ENCODE measurements around the gene TRAF3.
"Not testable (repeated sequence)": the region's sequence is repeated elsewhere in the genome, so short reads cannot be mapped to it uniquely, and the experiment has no call there.

The TRAF3 gene

GRCh38 chr14:102751088-102751487 lies 26.2 kb upstream of the TRAF3 start:
- DNase-seq (ENCODE audit: low read depth) = no peak

DNA sequence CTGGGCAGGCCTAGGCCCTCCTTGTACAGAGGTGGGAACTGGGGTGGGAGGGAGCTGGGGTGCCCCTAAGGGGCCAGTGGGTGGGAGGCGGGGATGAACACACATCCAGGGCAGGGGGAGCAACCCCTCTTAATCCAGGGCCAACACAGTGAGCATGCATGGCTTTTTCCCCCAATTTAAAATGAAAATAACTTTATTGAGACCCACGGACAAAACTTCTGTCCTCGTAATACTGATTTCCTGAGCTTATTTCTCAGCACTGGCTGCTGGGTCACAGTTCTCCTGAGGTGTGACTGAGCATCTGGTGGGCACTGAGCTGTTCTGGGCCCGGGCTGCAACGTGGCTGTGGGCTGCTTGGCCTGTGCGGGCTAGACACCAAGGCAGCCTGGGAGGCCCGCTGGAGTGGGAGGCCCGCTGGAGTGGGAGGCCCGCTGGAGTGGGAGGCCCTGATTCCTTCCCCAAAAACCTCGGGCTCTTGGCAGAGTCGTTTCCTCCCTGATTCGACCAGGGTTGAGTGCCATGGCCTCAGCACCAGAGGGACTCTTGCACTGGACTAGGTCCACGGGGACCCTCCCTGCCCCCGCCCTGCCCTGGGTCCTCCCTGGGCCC lies 24.9 kb upstream of the TRAF3 start:
- DNase-seq (ENCODE audit: low read depth) = no peak

DNA sequence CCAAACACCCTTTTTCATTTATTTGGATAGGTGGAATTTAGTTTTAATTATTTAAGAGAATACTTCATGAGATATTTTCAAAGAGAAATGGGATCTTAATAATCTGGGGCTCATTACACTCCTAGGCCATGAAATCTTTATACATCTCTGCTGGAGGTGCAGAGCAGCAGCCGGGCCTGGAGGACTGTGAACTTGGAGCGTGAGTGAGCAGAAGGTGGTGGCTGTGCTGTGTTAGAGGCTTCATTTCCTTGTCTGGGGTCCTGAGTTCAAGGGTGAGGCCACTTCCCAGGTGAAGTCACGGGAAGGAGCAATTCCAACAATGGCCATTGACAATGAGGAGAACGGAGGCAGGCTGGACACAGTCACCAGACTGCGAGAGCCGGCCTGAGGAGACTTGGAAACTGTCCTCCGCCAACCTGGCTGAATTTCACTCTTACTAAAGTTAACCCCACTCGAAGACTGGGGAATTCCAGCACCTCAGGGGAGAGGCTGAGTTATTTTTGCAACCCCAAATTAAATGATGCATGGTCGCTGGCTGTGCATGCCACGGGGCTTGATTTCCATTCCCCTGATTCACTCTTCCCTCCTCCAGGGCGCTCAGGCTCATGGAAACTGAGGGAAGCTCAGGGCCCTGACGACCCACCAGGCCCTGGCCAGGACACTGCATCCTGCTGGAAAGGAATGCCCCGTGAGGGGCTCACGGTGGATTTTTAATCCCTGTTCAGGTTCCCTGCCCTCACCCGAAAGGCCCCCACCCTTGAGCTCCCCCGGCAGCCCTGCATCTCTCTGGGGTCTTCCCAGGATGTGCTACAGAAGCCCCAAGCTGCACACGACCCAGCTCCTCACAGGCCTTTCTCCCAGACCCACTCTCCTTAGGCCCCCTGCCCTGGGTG lies 22.6 kb upstream of the TRAF3 start:
- DNase-seq (ENCODE audit: low read depth) = no peak

DNA sequence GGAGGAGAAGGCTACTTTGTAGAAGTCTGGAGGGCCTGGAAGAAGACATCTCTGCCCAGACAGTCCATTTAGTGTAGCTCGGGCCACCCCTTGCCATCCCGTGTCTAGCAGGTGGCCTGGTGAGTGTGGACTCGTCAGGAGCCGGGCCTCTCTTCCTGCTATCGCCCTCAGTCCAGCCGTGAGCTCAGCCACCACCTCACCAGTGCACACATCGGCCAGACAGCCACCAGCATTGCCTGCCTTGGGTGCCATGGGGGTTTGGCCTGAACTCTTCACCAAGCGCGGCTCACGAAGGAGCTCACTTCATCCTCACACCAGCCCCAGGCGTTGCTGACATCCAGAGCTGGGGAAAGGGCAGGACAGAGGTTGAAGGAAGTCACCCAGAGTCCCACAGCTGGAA lies 19.6 kb upstream of the TRAF3 start:
- no peak for DNase-seq (ENCODE audit: low read depth)

GRCh38 chr14:102758087-102758486 lies 19.2 kb upstream of the TRAF3 start:
- no peak for DNase-seq (ENCODE audit: low read depth)

DNA sequence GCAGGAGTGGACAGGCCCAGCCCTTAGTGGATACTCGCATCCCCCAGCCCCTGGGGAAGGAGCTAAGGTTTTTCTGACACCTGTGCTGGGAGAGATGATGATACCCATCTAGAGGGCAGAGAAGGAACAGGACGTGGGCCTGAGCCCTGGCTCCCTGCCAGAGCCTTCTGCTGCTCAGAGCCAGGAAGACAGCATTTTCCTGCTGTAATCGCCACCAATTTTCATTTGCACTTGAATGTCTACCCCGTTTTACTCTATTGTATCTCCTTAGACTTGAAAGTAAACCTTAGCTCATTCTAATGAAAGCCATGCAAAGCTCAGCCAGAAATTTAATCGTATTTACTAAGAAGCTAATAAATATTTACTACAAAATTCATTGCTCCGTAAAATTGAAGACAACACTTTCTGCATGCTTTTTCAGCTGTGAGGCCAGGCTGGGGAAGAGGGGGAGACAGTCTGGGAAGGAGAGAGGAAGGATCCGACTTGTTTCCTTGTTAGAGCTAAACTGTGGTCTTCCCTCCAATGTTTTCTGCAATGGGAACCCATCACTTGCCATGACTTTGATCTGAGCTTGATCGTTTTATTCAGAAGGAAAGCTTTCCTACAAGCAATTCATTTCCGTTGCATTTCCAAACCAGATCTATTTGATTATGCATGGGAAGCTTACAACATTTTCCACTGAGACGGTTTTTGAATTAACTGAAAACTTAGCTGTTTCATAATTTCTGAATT lies 17.6 kb upstream of the TRAF3 start:
- peak; percentile 21 for DNase-seq (ENCODE audit: low read depth)

DNA sequence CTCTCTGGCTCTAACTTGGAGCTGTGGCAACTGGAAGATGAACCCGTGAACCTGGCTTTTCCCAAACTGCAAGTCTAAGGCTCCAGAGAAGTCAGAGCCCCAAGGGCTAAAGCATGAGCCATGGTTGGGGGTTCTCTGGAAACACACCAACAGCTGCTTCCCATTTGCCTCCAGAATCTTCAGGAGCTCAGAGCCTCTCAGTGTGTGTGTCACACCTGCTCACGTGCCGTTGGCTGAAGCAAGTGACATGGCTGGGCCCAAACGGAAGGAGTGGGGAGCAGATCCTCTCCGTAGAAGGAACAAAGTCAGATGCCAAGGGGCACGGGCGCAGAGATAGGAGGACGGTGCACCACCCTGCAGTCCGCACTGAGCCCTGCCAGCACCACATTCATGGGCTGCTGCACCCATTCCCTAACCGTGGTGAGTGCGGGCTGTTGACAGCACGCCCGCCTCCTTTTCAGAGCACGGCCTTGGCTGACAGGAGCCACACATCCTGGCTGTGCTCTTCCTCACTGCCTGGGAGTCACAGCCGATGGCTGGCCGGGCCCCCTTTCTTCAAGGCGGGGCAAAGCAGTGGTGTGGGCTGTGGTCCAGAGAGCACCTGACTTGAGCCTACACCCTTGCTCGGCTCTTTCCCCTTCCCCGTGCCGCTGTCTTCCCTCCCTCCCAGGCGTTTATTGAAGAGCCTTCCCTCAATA lies 16.6 kb upstream of the TRAF3 start:
- no peak for DNase-seq (ENCODE audit: low read depth)

DNA sequence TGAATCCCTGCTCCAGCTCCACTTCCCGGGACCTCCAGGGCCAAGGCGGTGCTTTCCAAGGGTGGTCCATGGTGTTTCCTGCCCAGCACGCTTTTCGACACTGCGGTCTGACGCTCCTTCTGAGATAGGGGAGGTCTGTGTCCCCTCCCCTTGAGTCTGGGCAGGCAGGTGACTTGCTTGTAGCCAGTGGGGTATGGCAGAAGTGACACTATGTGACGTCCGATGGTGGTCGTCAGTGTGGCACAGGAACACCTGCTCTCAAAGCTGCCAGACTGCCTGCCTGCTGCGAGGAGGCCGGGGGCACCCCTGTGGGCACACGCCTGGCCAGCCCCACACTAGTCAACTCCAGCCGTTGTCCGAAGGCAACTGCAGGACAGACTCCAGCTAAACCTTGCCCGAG lies 16.0 kb upstream of the TRAF3 start:
- no peak for DNase-seq (ENCODE audit: low read depth)

- DNase-seq (ENCODE audit: low read depth) = no peak
Measured at GRCh38 chr14:102764220-102764671, 13.0 kb upstream of the TRAF3 start.

DNA sequence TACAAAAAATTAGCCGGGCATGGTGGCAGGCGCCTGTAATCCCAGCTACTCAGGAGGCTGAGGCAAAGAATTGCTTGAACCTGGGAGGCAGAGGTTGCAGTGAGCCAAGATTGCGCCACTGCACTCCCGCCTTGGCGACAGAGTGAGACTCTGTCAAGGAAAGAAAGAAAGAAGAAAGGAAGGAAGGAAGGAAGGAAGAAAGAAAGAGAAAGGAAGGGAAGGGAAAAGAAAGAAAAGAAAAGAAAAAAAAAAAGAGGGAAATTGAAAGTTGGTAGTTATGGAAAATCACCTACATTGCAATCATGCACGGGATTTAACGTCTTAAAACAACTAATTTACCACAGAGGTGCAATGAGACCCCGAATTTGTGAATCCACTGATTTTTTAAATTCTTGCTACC lies 11.5 kb upstream of the TRAF3 start:
- DNase-seq (ENCODE audit: low read depth) = not testable (repeated sequence)

GRCh38 chr14:102768223-102769048 lies 8.8 kb upstream of the TRAF3 start:
- DNase-seq (ENCODE audit: low read depth) = no peak

GRCh38 chr14:102769049-102769327 lies 8.3 kb upstream of the TRAF3 start:
- no peak for DNase-seq (ENCODE audit: low read depth)

- DNase-seq (ENCODE audit: low read depth) = no peak
Measured at GRCh38 chr14:102770147-102771123, 6.8 kb upstream of the TRAF3 start.

GRCh38 chr14:102771144-102771543 lies 6.1 kb upstream of the TRAF3 start:
- no peak for DNase-seq (ENCODE audit: low read depth)

DNA sequence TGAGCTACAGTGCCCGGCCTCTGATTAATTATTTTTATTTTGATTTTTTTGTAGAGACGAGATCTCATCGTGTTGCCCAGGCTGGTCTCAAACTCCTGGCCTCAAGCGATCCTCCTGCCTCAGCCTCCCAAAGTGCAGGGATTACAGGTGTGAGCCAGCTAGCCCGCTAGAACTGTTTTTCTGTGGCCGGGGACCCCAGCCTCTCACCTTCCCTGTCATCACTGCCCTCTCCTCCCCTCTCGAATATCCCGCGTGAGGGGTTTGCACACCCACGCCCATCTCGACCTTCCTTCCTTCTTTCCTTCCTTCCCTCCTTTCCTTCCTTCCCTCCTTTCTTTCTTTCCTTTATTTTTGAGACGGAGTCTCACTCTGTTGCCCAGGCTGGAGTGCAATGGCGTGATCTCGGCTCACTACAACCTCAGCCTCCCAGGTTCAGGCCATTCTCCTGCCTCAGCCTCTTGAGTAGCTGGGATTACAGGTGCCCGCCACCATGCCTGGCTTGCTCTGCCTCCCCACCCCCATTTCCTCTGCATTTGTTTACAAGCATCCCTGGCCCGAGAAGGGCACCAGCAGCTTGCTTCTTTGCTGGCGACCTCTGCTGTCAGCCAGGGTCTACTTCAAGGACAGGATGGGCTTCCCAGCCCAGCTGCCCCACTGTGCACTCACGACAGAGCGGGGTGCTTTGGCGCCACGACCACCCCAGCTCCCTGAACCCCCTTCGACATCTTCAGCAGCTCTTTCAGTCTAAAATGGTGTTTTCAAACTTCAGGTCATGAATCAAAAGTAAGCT lies 4.3 kb upstream of the TRAF3 start:
- peak; percentile 53 for DNase-seq (ENCODE audit: low read depth)

DNA sequence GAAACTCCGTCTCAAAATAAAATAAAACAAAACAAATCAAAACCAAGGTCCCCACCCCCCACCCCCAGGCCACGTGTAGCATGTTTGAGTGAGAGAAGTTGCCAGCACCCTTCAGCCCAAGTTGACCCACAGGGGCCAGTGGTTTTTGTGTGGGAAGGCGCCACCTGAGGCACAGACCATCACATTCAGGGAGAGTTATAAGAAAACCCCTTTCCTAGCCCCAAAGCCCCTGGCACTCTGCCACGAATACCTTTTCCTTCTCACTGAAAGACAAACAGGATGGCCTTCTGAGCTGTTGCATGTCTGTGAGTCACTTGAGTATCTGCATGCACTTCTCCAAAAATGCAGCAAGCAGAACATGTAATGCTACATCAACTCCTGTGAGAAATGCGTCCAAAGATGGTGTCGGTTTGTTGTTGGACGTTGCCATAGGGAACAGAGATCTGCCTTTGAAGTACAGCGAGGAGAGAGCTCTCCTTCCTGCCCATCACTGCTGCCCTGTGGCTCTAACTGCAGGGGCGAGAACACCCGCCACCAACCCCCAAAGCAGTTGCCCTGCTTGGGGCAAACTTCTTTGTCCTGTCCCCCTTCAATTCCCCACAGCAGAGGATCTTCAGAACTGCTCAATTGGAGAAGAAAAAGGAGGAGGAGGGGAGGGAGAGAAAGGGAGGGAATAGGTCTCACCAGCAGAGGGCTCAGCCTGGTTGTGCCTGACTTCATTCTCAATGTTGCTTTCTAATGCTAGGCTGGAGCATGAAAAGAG lies 2.7 kb upstream of the TRAF3 start:
- peak; percentile 84 for DNase-seq (ENCODE audit: low read depth)

DNA sequence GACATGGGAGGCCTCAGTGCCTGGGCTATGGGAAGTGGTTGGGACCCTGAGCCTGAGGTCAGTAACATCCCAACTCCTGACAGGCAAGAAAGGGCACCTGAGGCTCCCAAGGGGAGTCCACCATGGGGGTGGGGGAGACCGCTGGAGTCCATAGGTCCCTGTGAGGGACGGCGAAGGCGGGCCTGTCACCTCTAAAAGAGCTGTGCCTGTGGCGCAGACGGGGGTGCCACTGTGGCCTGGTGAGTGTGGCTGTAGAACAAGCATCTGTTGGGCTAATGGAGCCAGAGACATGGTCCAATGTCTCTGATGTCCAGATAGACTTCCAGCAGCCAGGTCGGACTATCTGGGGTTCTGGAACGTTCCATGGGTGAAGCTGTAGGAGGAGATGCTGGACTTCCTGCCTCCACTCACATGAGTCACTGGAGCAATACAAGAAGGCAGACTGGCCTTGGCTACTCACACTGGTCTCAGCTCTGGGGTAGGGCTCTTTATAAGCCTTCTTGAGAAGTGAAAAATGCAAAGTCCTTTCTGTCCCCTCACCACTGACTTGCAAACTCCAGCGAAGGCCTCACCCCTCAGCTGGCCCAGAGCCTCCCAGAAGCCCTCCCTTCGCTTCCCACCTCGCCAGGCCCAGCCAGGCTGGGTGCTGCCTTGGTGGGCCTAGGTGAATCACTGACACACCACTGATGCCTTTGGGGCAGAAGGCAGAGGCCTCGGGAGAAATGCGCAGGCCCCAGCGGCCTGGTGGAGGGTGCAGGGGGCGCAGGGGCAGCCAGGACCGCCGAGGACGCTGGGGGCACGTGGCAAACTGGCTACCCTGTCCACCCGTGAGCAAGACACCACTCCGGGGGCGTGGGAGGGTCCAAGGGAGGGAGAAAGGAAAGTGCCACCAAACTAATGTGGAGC lies 1.1 kb upstream of the TRAF3 start:
- peak; percentile 85 for DNase-seq (ENCODE audit: low read depth)

Data from ELR (cell line).